Stimulated activated CD4-positive, alpha-beta T cell treated with anti-CD3 and anti-CD28 coated beads, Interleukin-4, amount 100 ng/mL, for 1 hour (primary cell): ENCODE measurements around the gene GABRG3.

Source experiments
- DNase-seq: peaks from one replicate; pipeline ENCODE4 v3.0.0-alpha.2; 2020

GABRG3 gene

GRCh38 chr15:26970712-26971210 is at the start of gene GABRG3:
GABRG3 (plus strand) TSS chr15:26971181.
- no peak for DNase-seq

- DNase-seq, result no peak
Observed at GRCh38 chr15:26921433-26921832, 49.5 kb upstream of the GABRG3 start.

GRCh38 chr15:26926081-26926480 is 44.9 kb upstream of the GABRG3 start:
- no peak for DNase-seq

- no peak for DNase-seq
Observed at GRCh38 chr15:26928051-26928450, 42.9 kb upstream of the GABRG3 start.

GRCh38 chr15:26929588-26929987 is 41.4 kb upstream of the GABRG3 start:
- DNase-seq, result no peak

- no peak for DNase-seq
Observed at GRCh38 chr15:26934848-26935247, 36.1 kb upstream of the GABRG3 start.

- DNase-seq, result no peak
Observed at GRCh38 chr15:26935322-26935721, 35.7 kb upstream of the GABRG3 start.

- no peak for DNase-seq
Observed at GRCh38 chr15:26936502-26936901, 34.5 kb upstream of the GABRG3 start.

GRCh38 chr15:26937134-26937533 is 33.8 kb upstream of the GABRG3 start:
- DNase-seq, result no peak

GRCh38 chr15:26939398-26939797 is 31.6 kb upstream of the GABRG3 start:
- DNase-seq, result no peak

- DNase-seq, result no peak
Observed at GRCh38 chr15:26941489-26941888, 29.5 kb upstream of the GABRG3 start.

- no peak for DNase-seq
Observed at GRCh38 chr15:26943866-26944265, 27.1 kb upstream of the GABRG3 start.

GRCh38 chr15:26945046-26945445 is 25.9 kb upstream of the GABRG3 start:
- DNase-seq, result no peak

GRCh38 chr15:26950001-26950400 is 21.0 kb upstream of the GABRG3 start:
- DNase-seq, result no peak

- DNase-seq, result no peak
Observed at GRCh38 chr15:26954403-26954802, 16.6 kb upstream of the GABRG3 start.

- no peak for DNase-seq
Observed at GRCh38 chr15:26967719-26968269, 3.2 kb upstream of the GABRG3 start.

GRCh38 chr15:26968806-26969205 is 2.2 kb upstream of the GABRG3 start:
- no peak for DNase-seq

GRCh38 chr15:26971271-26972018 is 464 bp downstream of the GABRG3 start:
- no peak for DNase-seq

- no peak for DNase-seq
Observed at GRCh38 chr15:26972636-26973035, 1.7 kb downstream of the GABRG3 start.

- no peak for DNase-seq
Observed at GRCh38 chr15:26974120-26974780, 3.3 kb downstream of the GABRG3 start.

GRCh38 chr15:26981492-26981891 is 10.5 kb downstream of the GABRG3 start:
- DNase-seq, result no peak

GRCh38 chr15:26983822-26984221 is 12.8 kb downstream of the GABRG3 start:
- no peak for DNase-seq

- no peak for DNase-seq
Observed at GRCh38 chr15:26985050-26985449, 14.1 kb downstream of the GABRG3 start.

- no peak for DNase-seq
Observed at GRCh38 chr15:26996250-26996649, 25.3 kb downstream of the GABRG3 start.
